ENCODE data around the gene SMARCE1. TPM values are rescaled to one million over a fixed set of nuclear protein-coding genes. Genes with fewer than 3 reads are reported as not detected.

SMARCE1 gene
- total and polyA plus RNA-seq, 2 of the 4 experiments (the other 2 are of a cell fraction) = 66.2 to 119 TPM

DNA sequence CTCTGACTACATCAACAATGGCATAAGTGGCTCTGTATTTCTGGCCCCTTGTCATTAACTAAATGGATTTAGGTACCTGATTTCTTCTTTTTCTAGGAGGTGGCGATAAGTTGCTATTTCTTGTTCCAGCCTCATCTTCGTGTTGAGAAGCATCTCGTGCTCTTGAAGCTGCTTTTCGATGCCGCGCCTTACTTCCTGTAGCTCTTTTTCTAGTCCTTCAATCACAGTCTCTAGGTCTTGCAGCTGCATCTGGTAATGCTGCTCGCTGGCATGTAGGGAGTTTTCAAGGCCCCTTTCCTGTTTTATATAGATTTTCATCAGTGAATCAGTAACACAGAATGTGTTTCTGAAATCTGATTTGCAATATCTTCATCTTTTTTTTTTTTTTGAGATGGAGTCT, 12.3 kb upstream of the SMARCE1 start:
- dilution Hi-C loops (cut with HindIII; ENCODE audit: low sequenced_read_pairs, unreplicated experiment) (no loop called here), in situ Hi-C loops (cut with MboI; ENCODE audit: low sequenced_read_pairs) (no loop called here), intact Hi-C loops (cut with micrococcal nuclease) (no loop called here)
- DNase-seq = no peak
- peaks cover 4% of the 10 kb centered on the region; the same call in 1 of the 2 replicates for H3K9me3 ChIP-seq (ENCODE audit: control insufficient read depth, insufficient read depth, low read length)
- CTCF ChIA-PET = no interaction called here
- no peaks in the 10 kb centered on the region for H3K79me1 ChIP-seq (ENCODE audit: low read depth in 1 of 2, low read length in 2 of 2)
- no peak for TF ChIP-seq MAFK (IDR thresholded peaks at IDR 0.05; ENCODE audit: low read depth, low read length)
- TF ChIP-seq BHLHE40 (IDR thresholded peaks at IDR 0.05; ENCODE audit: low read depth, low read length) = no peak
- no peak for TF ChIP-seq RAD21 (IDR thresholded peaks at IDR 0.05; ENCODE audit: low read length)
- H2BK5ac ChIP-seq (ENCODE audit: low read depth, low read length, poor library complexity, severe bottlenecking) = no peak overlapping the region
- no peaks in the 10 kb centered on the region for H3K36me3 ChIP-seq (ENCODE audit: control insufficient read depth, insufficient read depth, low read length)
- H3K23ac ChIP-seq (ENCODE audit: low read depth, low read length) = no peak overlapping the region
- no peaks in the 10 kb centered on the region for H4K20me1 ChIP-seq (ENCODE audit: insufficient read depth, low read length)
- POLR2A ChIA-PET (ENCODE audit: unreplicated experiment) = interaction anchor here (0.7 kb wide), 1 partner anchor 35 kb away, joined by 4 read pairs; no protein-coding TSS in a partner anchor
- H2BK120ac ChIP-seq (ENCODE audit: low read depth, low read length) = no peak overlapping the region
- no peak overlapping the region for H3K27ac ChIP-seq (ENCODE audit: insufficient read depth, low read length)
- H3K4me3 ChIP-seq (ENCODE audit: insufficient read depth, low read depth, low read length) = no peak overlapping the region
- no peak overlapping the region for H4K91ac ChIP-seq (ENCODE audit: insufficient read depth, low read depth, low read length)
- H3K27me3 ChIP-seq (ENCODE audit: control insufficient read depth, insufficient read depth, low read length) = peaks cover 31% of the 10 kb centered on the region
- H4K8ac ChIP-seq (ENCODE audit: low read depth in 2 of 2, low read length in 2 of 2) = no peak overlapping the region
- no peak overlapping the region for H2BK15ac ChIP-seq (ENCODE audit: low read depth, low read length)
- H3K18ac ChIP-seq (ENCODE audit: low read depth, low read length) = no peak overlapping the region
- H3K14ac ChIP-seq (replicated peaks; ENCODE audit: low read depth, low read length) = no peak overlapping the region
- no CpG with 5 or more reads among the region's 7 CpGs for WGBS, 2 experiments (ENCODE audit: extremely low coverage in 2 of 2, insufficient read length in 1 of 2)
- H2AFZ ChIP-seq (replicated peaks; ENCODE audit: low read length, poor library complexity) = no peak overlapping the region
- no peak for ATAC-seq (ENCODE audit: low read depth)
- H2BK20ac ChIP-seq (ENCODE audit: low read depth, low read length) = no peak overlapping the region
- H3K56ac ChIP-seq (ENCODE audit: extremely low read depth, insufficient read depth, low read length) = no peak overlapping the region
- H4K5ac ChIP-seq (ENCODE audit: low read depth, low read length) = no peak overlapping the region
- no peaks in the 10 kb centered on the region for H3K9me1 ChIP-seq (ENCODE audit: insufficient read depth, low read length)
- BruUV-seq (replicated peaks) = no TSS peak
- H3K9ac ChIP-seq (ENCODE audit: low read depth, low read length) = no peak overlapping the region
- no peak overlapping the region for H2AK9ac ChIP-seq (replicated peaks; ENCODE audit: low read depth, low read length, poor library complexity)
- no peaks in the 10 kb centered on the region for H3K4me1 ChIP-seq (ENCODE audit: control insufficient read depth, insufficient read depth, low read length)
- H3K4me2 ChIP-seq (ENCODE audit: low read depth, low read length) = no peak overlapping the region
- no peak overlapping the region for H3K4ac ChIP-seq (ENCODE audit: low read depth, low read length)
- H2AK5ac ChIP-seq (ENCODE audit: low read depth, low read length) = no peak overlapping the region

Data from IMR-90 (cell line).